NCI-H2171 (cell line): ENCODE measurements around the gene CRAT.

Experiments used
- DNase-seq: peaks from one replicate; lab custom pipeline; 2025; lab: John Stamatoyannopoulos, UW

CRAT gene

GRCh38 chr9:129110740-129111527 lies at the start of gene CRAT, which contains the start of gene PTPA:
TSS of gene CRAT (minus strand) at chr9:129110793. CDS start at chr9:129110509, 284 bp downstream.
TSS of gene PTPA (plus strand) at chr9:129111415. CDS start at chr9:129111601, 186 bp downstream.
- peak; percentile 93 for DNase-seq

- no peak for DNase-seq
These were observed 45.6 kb upstream of the CRAT start for GRCh38 chr9:129156163-129156562.

GRCh38 chr9:129154866-129155477 lies 44.4 kb upstream of the CRAT start:
- no peak for DNase-seq

GRCh38 chr9:129151469-129151868 lies 40.9 kb upstream of the CRAT start:
- no peak for DNase-seq

- DNase-seq = no peak
These were observed 40.1 kb upstream of the CRAT start for GRCh38 chr9:129150672-129151211.

GRCh38 chr9:129150122-129150521 lies 39.5 kb upstream of the CRAT start:
- no peak for DNase-seq

GRCh38 chr9:129149442-129149841 lies 38.8 kb upstream of the CRAT start:
- DNase-seq = no peak

- no peak for DNase-seq
These were observed 38.0 kb upstream of the CRAT start for GRCh38 chr9:129148463-129149204.

GRCh38 chr9:129146441-129146941 lies 35.9 kb upstream of the CRAT start:
- DNase-seq = no peak

- DNase-seq = no peak
These were observed 35.3 kb upstream of the CRAT start for GRCh38 chr9:129145841-129146292.

GRCh38 chr9:129145316-129145715 lies 34.7 kb upstream of the CRAT start:
- no peak for DNase-seq

- DNase-seq = peak; percentile 66
These were observed 32.7 kb upstream of the CRAT start for GRCh38 chr9:129143031-129143927.

GRCh38 chr9:129142138-129142935 lies 31.7 kb upstream of the CRAT start:
- no peak for DNase-seq

- no peak for DNase-seq
These were observed 30.8 kb upstream of the CRAT start for GRCh38 chr9:129141066-129142041.

- peak; percentile 68 for DNase-seq
These were observed 29.9 kb upstream of the CRAT start for GRCh38 chr9:129140397-129141065.

- peak; percentile 100 for DNase-seq
These were observed 29.4 kb upstream of the CRAT start for GRCh38 chr9:129139993-129140396.

- DNase-seq = peak; percentile 85
These were observed 28.8 kb upstream of the CRAT start for GRCh38 chr9:129139233-129139992.
